Upper lobe of left lung (tissue), 6 donors: ENCODE data around the gene EYA2. TPM values are rescaled to one million over a fixed set of nuclear protein-coding genes. Genes with fewer than 3 reads are reported as not detected.

Source experiments
- ATAC-seq, 2 donors: fragments of 200-7000 bp; cut with Tn5 transposase; one replicate each; pipeline ENCODE4 v1.9.1; 2022; ENCODE audit warnings: mild to moderate bottlenecking in 2 of 2, moderate library complexity in 2 of 2; ENCODE audit not compliant: low FRiP score in 2 of 2
- DNase-seq, 2 donors: peaks; one replicate each; pipeline ENCODE4 v3.0.0-alpha.2; 2019 to 2020
- H3K27ac ChIP-seq, 4 donors: fragments of 200-600 bp; sonication (generic); one replicate each; pipeline ENCODE4 v1.5.1; 2016 to 2019
- H3K27me3 ChIP-seq, 4 donors: fragments of 200-600 bp; sonication (generic); one replicate each; pipeline ENCODE4 v1.5.1; 2017 to 2019
- H3K36me3 ChIP-seq, 4 donors: fragments of 200-600 bp; sonication (generic); one replicate each; pipeline ENCODE4 v1.5.1; 2016 to 2019
- H3K4me1 ChIP-seq, 4 donors: fragments of 200-600 bp; sonication (generic); one replicate each; pipeline ENCODE4 v1.5.1; 2018 to 2019
- H3K4me3 ChIP-seq, 4 donors: fragments of 200-600 bp; sonication (generic); one replicate each; pipeline ENCODE4 v1.5.1; 2017 to 2019; ENCODE audit warnings: mild to moderate bottlenecking in 2 of 4, moderate library complexity in 1 of 4
- H3K9me3 ChIP-seq, 4 donors: fragments of 200-600 bp; sonication (generic); one replicate each; pipeline ENCODE4 v1.5.1; 2018 to 2019
- CTCF ChIP-seq, 6 experiments: fragments of 450-650 bp in 4 of 6; fragments of 200-600 bp in 2 of 6; sonication (generic) in 2 of 6; IDR thresholded peaks; one replicate each; pipeline ENCODE4 v1.5.1; 2016 to 2019; ENCODE audit warnings: antibody characterized with exemption in 6 of 6
- EP300 ChIP-seq, 4 donors: sonication (generic); formaldehyde crosslinking; IDR thresholded peaks; one replicate each; pipeline ENCODE4 v1.5.1; 2017; ENCODE audit warnings: antibody characterized with exemption in 4 of 4, control low read depth in 2 of 4
- POLR2A ChIP-seq, 4 donors: fragments of 450-650 bp; IDR thresholded peaks; one replicate each; pipeline ENCODE4 v1.5.1; 2016 to 2017; ENCODE audit warnings: antibody characterized with exemption in 4 of 4, mild to moderate bottlenecking in 2 of 4
- POLR2AphosphoS5 ChIP-seq, 2 donors: sonication (generic); formaldehyde crosslinking; IDR thresholded peaks; one replicate each; pipeline ENCODE4 v1.5.1; 2017; ENCODE audit warnings: antibody characterized with exemption in 2 of 2
- WGBS, 2 donors: methylation state at CpG; one replicate each; pipeline ENCODE4 v1.1.5; 2017 to 2018; 5-methylcytosine and 5-hydroxymethylcytosine counted together
- total RNA-seq, 6 donors: library from RNA; depleted of rRNA in 4 of 6; stranded (reverse); fragments of >200 nt in 4 of 6; gene quantifications; one replicate each; pipeline versions ENCODE4 v1.1.0 to v1.2.1, GENCODE V29; 2016 to 2021
- donor health status: DM: no; HTN: no; CAD: no; lungs with moderate emphysema.
- donor health status: DM: no; HTN: yes; CAD: no; lungs with severe emphysema.

EYA2 gene
- total RNA-seq, 6 donors from 2014 or later = 0.66 to 9.4 (median 3.0) TPM

- DNase-seq (no peak), ATAC-seq (no peak)
- peaks cover 28 to 96% (median 73%) of the 10 kb centered on the region in 4 donors for H3K36me3 ChIP-seq
- no peaks in the 10 kb centered on the region for H3K9me3 ChIP-seq
- WGBS, 2 donors = 94 to 96% methylated on average over 12 of the region's 12 CpGs
- H3K4me3 ChIP-seq = no peak overlapping the region
- H3K27me3 ChIP-seq = no peaks in the 10 kb centered on the region
- no peaks in the 10 kb centered on the region for H3K4me1 ChIP-seq
- H3K27ac ChIP-seq = no peak overlapping the region
- no peak for TF ChIP-seq POLR2A (IDR thresholded peaks at IDR 0.05)
- no peak for TF ChIP-seq CTCF (IDR thresholded peaks at IDR 0.05)
- no peak for TF ChIP-seq EP300 (IDR thresholded peaks at IDR 0.05)
- TF ChIP-seq POLR2AphosphoS5 (IDR thresholded peaks at IDR 0.05) = no peak
Measured at GRCh38 chr20:47222468-47223119, 328.0 kb downstream of the EYA2 start.

GRCh38 chr20:47223896-47224295 lies 329.3 kb downstream of the EYA2 start:
- WGBS, 2 donors = 100% methylated on average over 1 of the region's 1 CpG
- Histone ChIP-seq H3K4me3 (no peak overlapping the region), H3K4me1 (no peaks in the 10 kb centered on the region), H3K36me3 (peaks cover 31 to 99% (median 82%) of the 10 kb centered on the region in 4 donors), H3K27me3 (no peaks in the 10 kb centered on the region), H3K27ac (no peak overlapping the region), H3K9me3 (no peaks in the 10 kb centered on the region)
- ATAC-seq = no peak
- DNase-seq = no peak
- TF ChIP-seq POLR2A (IDR thresholded peaks at IDR 0.05) (no peak), CTCF (IDR thresholded peaks at IDR 0.05) (no peak), POLR2AphosphoS5 (IDR thresholded peaks at IDR 0.05) (no peak), EP300 (IDR thresholded peaks at IDR 0.05) (no peak)

GRCh38 chr20:47224300-47224791 lies 329.7 kb downstream of the EYA2 start:
- no peak for TF ChIP-seq POLR2A (IDR thresholded peaks at IDR 0.05)
- TF ChIP-seq POLR2AphosphoS5 (IDR thresholded peaks at IDR 0.05) = no peak
- no peak for TF ChIP-seq EP300 (IDR thresholded peaks at IDR 0.05)
- no peak for TF ChIP-seq CTCF (IDR thresholded peaks at IDR 0.05)
- Histone ChIP-seq H3K9me3 (no peaks in the 10 kb centered on the region), H3K27me3 (no peaks in the 10 kb centered on the region), H3K4me1 (no peaks in the 10 kb centered on the region), H3K4me3 (no peak overlapping the region), H3K27ac (no peak overlapping the region), H3K36me3 (peaks cover 36 to 100% (median 83%) of the 10 kb centered on the region in 4 donors)
- ATAC-seq (peak in 1 of 2 donors; percentile 26), DNase-seq (peak in 1 of 2 donors; percentile 40)
- WGBS, 2 donors = 97 to 99% methylated on average over 9 to 11 of the region's 11 CpGs

- ATAC-seq = no peak
- Histone ChIP-seq H3K27me3 (no peaks in the 10 kb centered on the region), H3K4me1 (no peaks in the 10 kb centered on the region), H3K4me3 (no peak overlapping the region), H3K36me3 (peaks cover 41 to 100% (median 83%) of the 10 kb centered on the region in 4 donors), H3K9me3 (no peaks in the 10 kb centered on the region), H3K27ac (no peak overlapping the region)
- DNase-seq = no peak
- TF ChIP-seq CTCF (IDR thresholded peaks at IDR 0.05) (no peak), EP300 (IDR thresholded peaks at IDR 0.05) (no peak), POLR2AphosphoS5 (IDR thresholded peaks at IDR 0.05) (no peak), POLR2A (IDR thresholded peaks at IDR 0.05) (no peak)
- WGBS, 2 donors = 88 to 91% methylated on average over 4 of the region's 4 CpGs
Measured at GRCh38 chr20:47224857-47225256, 330.2 kb downstream of the EYA2 start.

- no peak overlapping the region for H3K4me3 ChIP-seq
- WGBS, 2 donors = 63 to 88% methylated on average over 1 of the region's 1 CpG
Measured at GRCh38 chr20:47225458-47225857, 330.8 kb downstream of the EYA2 start.

More at GRCh38 chr20:47225458-47225857, 330.8 kb downstream of the EYA2 start:
- Histone ChIP-seq H3K27ac (no peak overlapping the region), H3K27me3 (no peaks in the 10 kb centered on the region), H3K4me1 (no peaks in the 10 kb centered on the region), H3K36me3 (peaks cover 38 to 99% (median 82%) of the 10 kb centered on the region in 4 donors), H3K9me3 (no peaks in the 10 kb centered on the region)
- TF ChIP-seq CTCF (IDR thresholded peaks at IDR 0.05) = no peak
- no peak for DNase-seq
- ATAC-seq = no peak
